ENCODE data around the gene ACMSD.

DNA sequence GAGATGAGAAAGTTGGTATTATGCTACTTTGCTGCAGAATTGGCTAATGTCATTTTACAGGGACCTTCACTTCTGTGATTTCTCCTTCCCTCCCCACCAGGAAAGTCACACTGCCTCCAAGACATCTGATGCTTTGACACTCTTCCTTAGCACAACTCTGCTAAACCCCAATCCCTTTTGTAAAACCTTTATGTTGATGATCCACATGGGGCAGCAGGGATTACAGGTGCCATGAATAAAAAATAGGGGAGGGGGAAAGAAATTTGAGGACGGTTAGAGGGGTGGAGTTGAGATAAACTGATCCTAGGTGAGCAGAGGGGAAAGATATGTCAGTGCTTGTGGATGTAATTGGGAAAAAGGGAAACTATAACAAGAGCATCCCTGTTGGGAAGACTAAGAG, 106.6 kb downstream of the ACMSD start:
- TF ChIP-seq, protein P1, sequence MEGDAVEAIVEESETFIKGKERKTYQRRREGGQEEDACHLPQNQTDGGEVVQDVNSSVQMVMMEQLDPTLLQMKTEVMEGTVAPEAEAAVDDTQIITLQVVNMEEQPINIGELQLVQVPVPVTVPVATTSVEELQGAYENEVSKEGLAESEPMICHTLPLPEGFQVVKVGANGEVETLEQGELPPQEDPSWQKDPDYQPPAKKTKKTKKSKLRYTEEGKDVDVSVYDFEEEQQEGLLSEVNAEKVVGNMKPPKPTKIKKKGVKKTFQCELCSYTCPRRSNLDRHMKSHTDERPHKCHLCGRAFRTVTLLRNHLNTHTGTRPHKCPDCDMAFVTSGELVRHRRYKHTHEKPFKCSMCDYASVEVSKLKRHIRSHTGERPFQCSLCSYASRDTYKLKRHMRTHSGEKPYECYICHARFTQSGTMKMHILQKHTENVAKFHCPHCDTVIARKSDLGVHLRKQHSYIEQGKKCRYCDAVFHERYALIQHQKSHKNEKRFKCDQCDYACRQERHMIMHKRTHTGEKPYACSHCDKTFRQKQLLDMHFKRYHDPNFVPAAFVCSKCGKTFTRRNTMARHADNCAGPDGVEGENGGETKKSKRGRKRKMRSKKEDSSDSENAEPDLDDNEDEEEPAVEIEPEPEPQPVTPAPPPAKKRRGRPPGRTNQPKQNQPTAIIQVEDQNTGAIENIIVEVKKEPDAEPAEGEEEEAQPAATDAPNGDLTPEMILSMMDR (IDR thresholded peaks at IDR 0.05): no peak
- no peak for TF ChIP-seq POLR2A (IDR thresholded peaks at IDR 0.05)

Measured in adrenal gland (tissue), 5 donors.